Mesangial cell (primary cell): ENCODE data around the gene WDR88. TPM values are rescaled to one million over a fixed set of nuclear protein-coding genes. Genes with fewer than 3 reads are reported as not detected.

Source experiments
- total RNA-seq: library from RNA; depleted of rRNA; stranded (reverse); fragments of >200 nt; gene quantifications from 2 replicates; pipeline ENCODE4 v1.2.3, GENCODE V29; 2015

Gene WDR88
- total RNA-seq: not detected in 2 replicates

GRCh38 chr19:33132021-33132420 lies at the start of gene WDR88:
WDR88 (plus strand) TSS chr19:33132114; CDS start chr19:33132170, 56 bp downstream.

GRCh38 chr19:33193865-33194362 lies 62.0 kb downstream of the WDR88 start, which contains the start of gene LRP3:
LRP3 (plus strand) TSS chr19:33194330; CDS start chr19:33194786, 456 bp downstream.

Other genes starting within 250 kb of the WDR88 start
- 15.7 and 25.4 TPM in 2 replicates for gene CEP89, start 160.2 kb upstream of the WDR88 start, total RNA-seq
- 2.4 and 5.5 TPM in 2 replicates for gene FAAP24, start 159.9 kb upstream of the WDR88 start, total RNA-seq
- 11.1 and 23.7 TPM in 2 replicates for gene RHPN2, start 67.2 kb upstream of the WDR88 start, total RNA-seq
- 4.1 and 6.0 TPM in 2 replicates for gene GPATCH1, start 50.9 kb upstream of the WDR88 start, total RNA-seq
- gene LRP3, start 62.2 kb downstream of the WDR88 start, total RNA-seq: 31.9 and 35.9 TPM in 2 replicates
- gene SLC7A10, start 93.7 kb downstream of the WDR88 start, total RNA-seq: not detected in 2 replicates
- 0.16 and 0.51 TPM in 2 replicates for gene CEBPA, start 170.4 kb downstream of the WDR88 start, total RNA-seq
- gene CEBPG, start 241.6 kb downstream of the WDR88 start, total RNA-seq: 16.2 and 20.4 TPM in 2 replicates